ENCODE results near the gene LAPTM4A. TPM values are rescaled to one million over a fixed set of nuclear protein-coding genes. Genes with fewer than 3 reads are reported as not detected.

LAPTM4A gene
- total RNA-seq, 1 donor from 2014 or later, result 221 TPM

DNA sequence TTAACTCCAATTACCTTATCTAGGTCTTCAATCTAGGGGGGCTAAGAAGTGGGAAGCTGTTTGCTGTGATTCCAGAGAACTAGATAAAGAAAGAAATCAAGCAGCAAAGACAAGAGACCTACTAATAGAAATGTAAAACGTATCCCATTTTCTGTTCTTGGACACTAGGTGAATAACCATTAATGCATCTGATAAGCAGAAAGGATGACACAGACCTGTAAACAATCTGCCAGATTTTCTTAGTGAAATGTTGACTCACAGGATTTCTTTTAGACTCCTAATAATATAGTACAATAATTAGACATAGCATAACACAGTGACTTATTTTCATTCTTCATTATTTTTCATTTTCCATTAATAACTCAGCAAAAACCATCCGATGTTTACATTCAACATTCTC is 62.8 kb downstream of the LAPTM4A start:
- DNase-seq (ENCODE audit: low spot score), result no peak

DNA sequence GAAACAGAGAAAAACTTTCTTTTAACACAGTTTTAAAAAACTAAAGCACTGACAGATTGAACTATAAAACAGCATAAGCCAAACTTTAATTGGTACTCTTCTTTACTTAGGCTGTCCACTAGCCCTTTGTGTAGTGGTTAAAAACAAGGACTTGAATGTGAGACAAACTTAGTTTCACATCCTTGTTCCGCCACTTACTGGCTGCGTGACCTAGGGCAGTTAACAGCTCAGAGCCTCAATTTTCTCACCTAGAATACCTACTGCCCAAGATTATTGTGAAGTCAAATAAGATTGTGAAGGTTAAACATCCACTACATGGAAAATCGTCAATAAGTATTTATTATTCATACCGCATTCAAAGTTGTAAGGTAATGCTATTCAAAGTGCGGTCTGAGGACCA is 63.5 kb downstream of the LAPTM4A start:
- DNase-seq (ENCODE audit: low spot score), result no peak

Other genes with a start within 250 kb of the LAPTM4A start
- 8.6 TPM for gene TTC32, start 149.6 kb downstream of the LAPTM4A start, total RNA-seq
- gene WDR35, start 61.5 kb downstream of the LAPTM4A start, total RNA-seq, result 6.6 TPM
- gene MATN3, start 39.0 kb downstream of the LAPTM4A start, total RNA-seq, result 1.2 TPM
- gene SDC1, start 173.5 kb upstream of the LAPTM4A start, total RNA-seq, result 2.3 TPM

Data from mesenteric fat pad (tissue), 1 donor.